HEK293 (cell line): ENCODE data around the gene KCNJ1.

Experiments
- ZBTB17 ChIP-seq: fragments of 450-650 bp; formaldehyde crosslinking; IDR thresholded peaks from 2 replicates; pipeline ENCODE4 v1.5.1; 2016; ENCODE audit warnings: missing biosample characterization, missing genetic modification characterization
- ZNF132 ChIP-seq: fragments of 450-650 bp; formaldehyde crosslinking; IDR thresholded peaks from 2 replicates; pipeline ENCODE4 v1.5.1; 2017; ENCODE audit warnings: missing biosample characterization, missing genetic modification characterization, borderline replicate concordance
- ZNF544 ChIP-seq: fragments of 450-650 bp; formaldehyde crosslinking; IDR thresholded peaks from 2 replicates; pipeline ENCODE4 v1.5.0; 2017; ENCODE audit warnings: missing biosample characterization, missing genetic modification characterization
- ZNF777 ChIP-seq: fragments of 450-650 bp; formaldehyde crosslinking; IDR thresholded peaks from 2 replicates; pipeline ENCODE4 v1.5.1; 2017; ENCODE audit warnings: missing biosample characterization, missing genetic modification characterization, borderline replicate concordance
- TF ChIP-seq, protein P1 (sequence below): fragments of 450-650 bp; formaldehyde crosslinking; IDR thresholded peaks from 2 replicates; pipeline ENCODE4 v1.5.1; 2016; ENCODE audit warnings: missing biosample characterization, missing genetic modification characterization

GRCh38 chr11:128908391-128909246 is 41.5 kb upstream of the KCNJ1 start:
- TF ChIP-seq, protein P1, sequence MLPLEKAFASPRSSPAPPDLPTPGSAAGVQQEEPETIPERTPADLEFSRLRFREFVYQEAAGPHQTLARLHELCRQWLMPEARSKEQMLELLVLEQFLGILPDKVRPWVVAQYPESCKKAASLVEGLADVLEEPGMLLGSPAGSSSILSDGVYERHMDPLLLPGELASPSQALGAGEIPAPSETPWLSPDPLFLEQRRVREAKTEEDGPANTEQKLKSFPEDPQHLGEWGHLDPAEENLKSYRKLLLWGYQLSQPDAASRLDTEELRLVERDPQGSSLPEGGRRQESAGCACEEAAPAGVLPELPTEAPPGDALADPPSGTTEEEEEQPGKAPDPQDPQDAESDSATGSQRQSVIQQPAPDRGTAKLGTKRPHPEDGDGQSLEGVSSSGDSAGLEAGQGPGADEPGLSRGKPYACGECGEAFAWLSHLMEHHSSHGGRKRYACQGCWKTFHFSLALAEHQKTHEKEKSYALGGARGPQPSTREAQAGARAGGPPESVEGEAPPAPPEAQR = no peak
- no peak for TF ChIP-seq ZNF777
- no peak for TF ChIP-seq ZBTB17
- TF ChIP-seq ZNF544 (tag by site-specific recombination) = no peak
- TF ChIP-seq ZNF132 (tag by site-specific recombination) = no peak
